Stimulated activated naive B cell treated with anti-CD40 and anti-IgM and Interleukin-4, amounts not matched to agents 10 μg/mL and 1 μg/mL and 100 μg/mL, for 72 hours (primary cell): ENCODE results near the gene EMILIN1.

Source experiments
- ATAC-seq, 2 donors: fragments of 150-1000 bp; cut with Tn5 transposase; replicated peaks; 2 replicates each; pipeline ENCODE4 v1.10.0; 2021; ENCODE audit warnings: moderate library complexity in 1 of 2
- DNase-seq: peaks from one replicate; pipeline ENCODE4 v3.0.0; 2021
- H3K27ac Mint-ChIP-seq: one replicate; pipeline ENCODE4 v1.8.0; 2022; ENCODE audit warnings: mild to moderate bottlenecking, mixed read lengths
- H3K27me3 Mint-ChIP-seq, 2 donors: one replicate each; pipeline ENCODE4 v1.8.0; 2022; ENCODE audit warnings: mixed read lengths in 2 of 2
- H3K36me3 Mint-ChIP-seq, 2 donors: one replicate each; pipeline ENCODE4 v1.8.0; 2022; ENCODE audit warnings: mixed read lengths in 2 of 2, mild to moderate bottlenecking in 1 of 2
- H3K4me1 Mint-ChIP-seq, 2 donors: one replicate each; pipeline ENCODE4 v1.8.0; 2022; ENCODE audit warnings: mixed read lengths in 2 of 2, mild to moderate bottlenecking in 1 of 2
- H3K4me3 Mint-ChIP-seq, 2 donors: one replicate each; pipeline ENCODE4 v1.8.0; 2022; ENCODE audit warnings: mild to moderate bottlenecking in 2 of 2, mixed read lengths in 2 of 2, moderate library complexity in 1 of 2
- H3K9me3 Mint-ChIP-seq, 2 donors: one replicate each; pipeline ENCODE4 v1.8.0; 2022; ENCODE audit warnings: mixed read lengths in 2 of 2, mild to moderate bottlenecking in 1 of 2

Gene EMILIN1

DNA sequence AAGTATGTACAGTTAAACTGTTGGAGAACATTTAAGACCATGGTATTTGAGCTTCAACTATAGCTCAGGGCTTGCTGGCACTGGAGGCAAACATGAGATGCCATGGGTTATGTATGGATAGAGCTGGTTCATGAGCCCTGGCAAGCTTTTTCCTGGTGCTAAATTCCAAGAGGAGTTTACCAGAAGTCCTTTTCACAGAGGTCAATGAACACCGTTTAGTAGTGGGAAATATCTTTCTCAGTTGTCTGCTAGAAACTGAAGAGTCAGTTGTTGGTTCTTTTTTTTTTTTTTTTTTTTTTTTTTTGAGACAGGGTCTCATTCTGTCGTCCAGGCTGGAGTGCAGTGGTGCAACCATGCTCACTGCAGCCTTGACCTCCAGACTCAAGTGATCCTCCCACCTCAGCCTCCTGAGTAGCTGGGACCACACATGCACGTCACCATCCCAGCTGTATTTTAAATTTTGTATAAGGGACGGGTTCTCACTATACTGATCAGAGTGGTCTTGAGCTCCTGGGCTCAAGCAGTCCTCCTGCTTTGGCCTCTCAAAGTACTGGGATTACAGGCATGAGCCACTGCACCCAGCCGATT, 9.5 kb downstream of the EMILIN1 start:
- no peak for ATAC-seq
- Mint-ChIP-seq H3K27me3 (no peaks in the 10 kb centered on the region), H3K9me3 (no peaks in the 10 kb centered on the region), H3K4me1 (peaks cover 9 to 26% of the 10 kb centered on the region in 2 donors), H3K4me3 (no peak overlapping the region), H3K27ac (no peak overlapping the region), H3K36me3 (no peaks in the 10 kb centered on the region)
- DNase-seq: no peak

DNA sequence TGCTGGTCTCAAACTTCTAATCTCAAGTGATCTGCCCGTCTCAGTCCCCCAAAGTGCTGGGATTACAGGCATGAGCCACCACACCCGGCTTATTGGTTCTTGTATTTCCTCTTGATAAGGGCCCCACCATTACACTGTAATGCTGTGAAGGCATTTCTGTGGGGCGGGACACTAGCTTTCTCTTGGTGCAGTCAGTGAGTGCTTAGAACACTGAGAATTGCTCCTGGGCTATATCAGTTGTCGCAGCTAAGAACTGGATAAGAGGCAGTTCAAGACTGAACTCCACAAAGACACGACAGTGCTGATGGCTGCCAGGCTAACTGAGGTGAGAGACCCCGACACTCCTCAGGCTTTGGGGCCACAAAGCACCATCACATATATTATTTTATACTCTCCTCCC, 10.2 kb downstream of the EMILIN1 start:
- Mint-ChIP-seq H3K4me1 (peaks cover 9 to 26% of the 10 kb centered on the region in 2 donors), H3K27me3 (no peaks in the 10 kb centered on the region), H3K9me3 (no peaks in the 10 kb centered on the region), H3K27ac (no peak overlapping the region), H3K4me3 (no peak overlapping the region), H3K36me3 (no peaks in the 10 kb centered on the region)
- DNase-seq (no peak), ATAC-seq (no peak)

DNA sequence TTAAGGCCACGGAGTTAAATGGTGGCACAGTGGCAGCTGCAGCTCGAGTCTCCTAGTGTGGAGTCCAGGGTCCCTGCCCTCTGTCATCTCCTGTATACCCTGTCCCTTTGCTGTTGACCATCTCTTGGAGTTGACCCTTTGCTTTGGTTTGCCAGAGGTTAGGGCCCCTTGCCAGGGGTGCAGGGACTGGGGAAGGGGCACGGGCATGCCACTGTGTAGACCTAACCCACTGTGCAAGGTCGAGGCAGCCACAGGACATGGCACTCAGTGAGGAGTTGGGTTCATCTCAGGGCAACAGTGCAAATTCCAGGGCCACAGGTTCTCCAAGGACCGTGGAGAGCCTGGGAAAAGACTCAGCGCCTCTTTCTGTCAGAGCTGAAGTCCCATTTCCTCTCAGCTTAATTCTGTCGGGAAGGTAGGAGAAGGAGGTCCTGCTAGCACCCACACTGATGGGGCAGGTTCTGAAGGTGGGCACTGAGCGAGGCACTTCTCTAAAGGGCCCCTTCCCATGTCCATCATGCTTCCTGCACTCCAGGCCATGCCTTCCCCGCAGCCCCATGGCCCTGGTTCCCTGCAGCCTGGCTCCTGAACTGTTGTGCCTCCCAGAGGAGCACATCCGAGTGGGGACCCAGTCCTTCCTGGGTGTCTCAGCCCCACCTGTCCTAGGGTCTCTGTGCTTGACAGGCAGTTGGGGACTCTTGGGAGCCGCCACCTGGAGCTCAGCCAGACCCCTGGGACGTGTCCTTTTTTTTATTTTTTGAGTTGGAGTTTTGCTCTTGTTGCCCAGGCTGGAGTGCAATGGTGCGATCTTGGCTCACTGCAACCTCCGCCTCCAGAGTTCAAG, 10.9 kb downstream of the EMILIN1 start:
- peaks cover 9 to 22% of the 10 kb centered on the region in 2 donors for H3K4me1 Mint-ChIP-seq
- ATAC-seq: no peak
- H3K9me3 Mint-ChIP-seq: no peaks in the 10 kb centered on the region
- no peaks in the 10 kb centered on the region for H3K36me3 Mint-ChIP-seq
- H3K27me3 Mint-ChIP-seq: no peaks in the 10 kb centered on the region
- H3K4me3 Mint-ChIP-seq: no peak overlapping the region
- H3K27ac Mint-ChIP-seq: no peak overlapping the region
- DNase-seq: no peak

DNA sequence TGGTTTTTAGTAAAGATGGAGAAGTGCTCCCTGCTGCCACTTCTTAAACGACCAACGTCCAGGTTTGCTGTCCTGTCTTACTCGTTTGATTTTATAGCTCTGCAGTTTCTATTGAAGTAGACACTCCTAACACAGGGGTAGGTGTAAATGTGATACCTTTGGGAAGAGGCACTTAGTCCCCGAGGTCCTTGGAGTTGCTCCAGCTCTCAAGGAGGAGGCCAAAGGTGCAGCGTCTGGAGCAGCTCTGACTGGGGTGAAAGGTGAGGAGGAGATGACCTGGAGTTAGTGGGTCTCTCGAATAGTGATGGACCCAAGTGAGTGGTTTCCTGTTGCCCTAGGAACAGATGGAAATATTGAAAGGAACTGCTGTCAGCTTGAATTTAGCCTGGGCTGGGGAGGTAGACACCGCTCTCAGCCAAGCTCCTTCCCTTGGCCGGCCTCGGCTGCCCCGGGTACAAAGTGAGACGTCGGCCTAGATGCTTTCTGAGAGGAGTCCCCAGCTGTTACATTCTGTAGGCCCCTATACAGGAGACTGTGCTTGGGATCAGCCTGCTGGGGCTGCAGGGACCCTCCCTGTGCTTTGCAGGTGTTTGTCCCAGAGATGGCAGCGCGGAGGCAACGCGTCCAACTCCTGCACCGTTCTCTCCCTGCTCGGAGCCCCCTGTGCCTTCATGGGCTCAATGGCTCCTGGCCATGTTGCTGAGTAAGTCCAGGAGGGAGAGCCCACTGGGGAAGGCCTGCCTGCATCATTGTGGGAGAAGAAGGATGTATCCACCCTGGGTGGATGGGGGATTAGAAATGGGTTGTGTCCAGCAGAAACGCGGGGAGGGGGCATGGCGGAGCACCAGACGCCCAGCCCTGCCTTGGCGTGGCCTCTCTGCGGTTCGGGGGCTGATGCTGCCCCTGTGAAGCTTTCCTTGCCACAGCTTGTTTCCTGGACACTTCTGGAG, 13.6 kb downstream of the EMILIN1 start:
- H3K27ac Mint-ChIP-seq: peak overlapping the region; percentile 67
- H3K4me1 Mint-ChIP-seq: peaks cover 15 to 22% of the 10 kb centered on the region in 2 donors
- DNase-seq: no peak
- H3K36me3 Mint-ChIP-seq: no peaks in the 10 kb centered on the region
- no peak for ATAC-seq
- no peaks in the 10 kb centered on the region for H3K27me3 Mint-ChIP-seq
- no peaks in the 10 kb centered on the region for H3K9me3 Mint-ChIP-seq
- no peak overlapping the region for H3K4me3 Mint-ChIP-seq

DNA sequence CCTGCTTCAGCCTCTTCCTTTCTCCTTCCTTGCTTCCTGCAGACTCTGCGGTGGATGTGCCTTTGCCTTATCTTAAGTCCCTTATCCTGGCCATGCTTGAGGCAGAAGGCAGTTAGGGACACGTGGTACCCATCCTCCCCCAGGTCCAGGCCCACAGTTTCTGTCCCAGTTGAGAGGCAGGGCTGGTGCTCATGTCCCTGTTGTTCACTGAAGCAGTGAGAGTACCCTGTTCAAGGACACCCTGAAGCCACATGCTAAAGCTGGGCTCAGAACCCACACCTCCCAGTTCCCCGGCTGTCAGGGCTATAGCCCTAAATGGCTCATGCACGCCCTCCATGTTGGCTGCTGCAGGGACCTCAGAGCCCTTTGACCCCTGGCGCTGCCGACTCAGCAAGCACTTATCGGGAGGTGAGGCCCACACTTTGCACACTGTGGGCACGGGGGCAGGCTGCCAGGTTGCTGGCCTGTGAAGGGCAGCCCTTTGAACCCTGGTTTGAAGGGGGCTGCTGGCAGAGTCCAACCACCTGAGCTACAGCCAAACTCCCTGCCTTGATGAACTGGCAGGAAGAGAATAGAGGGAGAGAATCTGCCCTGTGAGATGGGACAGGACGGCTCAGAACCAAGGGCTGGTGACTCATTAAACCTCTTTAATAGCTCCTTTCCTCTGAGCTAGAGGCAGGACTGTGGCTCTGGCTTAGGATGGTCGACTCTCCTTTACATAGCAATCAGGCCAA, 14.4 kb downstream of the EMILIN1 start:
- no peaks in the 10 kb centered on the region for H3K27me3 Mint-ChIP-seq
- DNase-seq: no peak
- H3K27ac Mint-ChIP-seq: peak overlapping the region; percentile 51
- H3K4me1 Mint-ChIP-seq: peaks cover 15 to 19% of the 10 kb centered on the region in 2 donors
- no peaks in the 10 kb centered on the region for H3K9me3 Mint-ChIP-seq
- ATAC-seq: no peak
- no peaks in the 10 kb centered on the region for H3K36me3 Mint-ChIP-seq
- H3K4me3 Mint-ChIP-seq: no peak overlapping the region

DNA sequence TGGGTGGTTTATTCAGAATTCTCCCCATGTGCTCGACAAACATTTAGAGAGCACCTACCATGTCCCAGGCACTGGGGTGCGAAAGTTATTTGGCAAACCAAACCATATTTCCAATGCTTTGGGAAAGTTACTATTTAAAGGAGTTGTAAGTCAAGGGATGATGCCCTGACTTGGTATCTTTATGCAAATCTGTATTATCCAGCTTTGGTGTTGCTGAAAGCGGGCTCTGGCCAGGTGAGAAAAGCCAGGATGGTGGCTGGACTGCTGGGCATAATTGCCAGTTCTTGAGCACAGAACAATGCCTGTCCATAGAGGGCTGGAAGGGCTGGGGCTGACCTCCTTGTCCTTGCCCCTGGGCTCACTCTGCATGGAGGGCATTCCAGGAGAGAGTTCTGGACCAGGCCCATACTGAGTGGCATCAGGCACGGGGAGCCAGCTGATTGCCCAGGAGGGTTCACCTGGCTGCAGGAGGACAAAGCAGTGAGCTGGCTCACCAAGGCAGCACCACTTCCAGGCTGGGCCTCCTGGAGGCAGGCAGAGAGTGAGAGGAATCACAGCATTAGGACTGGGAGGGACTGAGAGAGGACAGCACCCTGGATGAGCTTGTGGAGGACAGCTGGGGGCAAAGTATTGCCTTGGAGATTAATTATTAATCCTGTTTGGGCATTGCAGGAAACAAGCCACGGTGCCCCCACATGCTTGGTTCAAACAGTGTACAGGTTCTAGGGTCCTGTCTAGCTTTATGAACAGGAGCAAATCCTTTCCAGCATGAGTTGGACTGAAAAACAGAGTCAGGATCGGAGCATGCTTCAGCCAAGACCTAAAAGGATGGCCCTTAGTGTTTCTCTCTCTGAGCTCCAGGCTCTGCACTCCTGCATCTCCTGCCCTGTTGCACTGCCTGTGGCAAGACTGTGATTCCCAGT, 15.3 kb downstream of the EMILIN1 start:
- H3K4me1 Mint-ChIP-seq: peaks cover 15 to 19% of the 10 kb centered on the region in 2 donors
- DNase-seq (no peak), ATAC-seq (no peak)
- no peaks in the 10 kb centered on the region for H3K36me3 Mint-ChIP-seq
- H3K9me3 Mint-ChIP-seq: no peaks in the 10 kb centered on the region
- H3K27me3 Mint-ChIP-seq: no peaks in the 10 kb centered on the region
- no peak overlapping the region for H3K4me3 Mint-ChIP-seq
- no peak overlapping the region for H3K27ac Mint-ChIP-seq

DNA sequence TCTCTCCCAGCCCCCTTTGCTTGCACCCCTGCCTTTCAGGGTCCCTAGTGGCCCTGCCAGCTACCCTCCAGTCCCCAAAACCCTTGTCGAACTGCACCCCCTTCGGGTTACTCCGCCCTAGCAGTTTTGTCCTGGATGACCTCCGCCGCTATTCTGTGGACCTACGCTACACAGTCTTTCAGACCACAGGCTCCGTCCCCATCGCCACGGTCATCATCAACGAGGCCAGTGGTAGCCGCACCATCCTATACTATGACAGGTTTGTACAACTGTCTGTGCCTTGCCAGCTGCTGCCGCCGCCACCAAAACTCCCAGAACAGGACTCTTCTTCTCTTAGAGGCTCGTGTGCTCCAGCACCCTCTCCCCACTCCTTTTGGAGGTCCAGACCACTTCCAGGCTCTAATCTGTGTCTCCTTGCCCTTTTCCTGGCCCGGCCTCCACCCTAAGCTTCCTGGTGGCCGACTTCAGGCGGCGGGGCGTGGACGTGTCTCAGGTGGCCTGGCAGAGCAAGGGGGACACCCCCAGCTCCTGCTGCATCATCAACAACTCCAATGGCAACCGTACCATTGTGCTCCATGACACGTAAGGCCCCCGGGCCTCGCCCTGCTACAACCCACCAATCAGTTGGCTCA, 16.1 kb downstream of the EMILIN1 start:
- ATAC-seq (no peak), DNase-seq (no peak)
- H3K4me3 Mint-ChIP-seq: no peak overlapping the region
- H3K27ac Mint-ChIP-seq: no peak overlapping the region
- H3K27me3 Mint-ChIP-seq: no peaks in the 10 kb centered on the region
- no peaks in the 10 kb centered on the region for H3K9me3 Mint-ChIP-seq
- peaks cover 0 to 3% of the 10 kb centered on the region in 2 donors for H3K36me3 Mint-ChIP-seq
- H3K4me1 Mint-ChIP-seq: peaks cover 17 to 19% of the 10 kb centered on the region in 2 donors

DNA sequence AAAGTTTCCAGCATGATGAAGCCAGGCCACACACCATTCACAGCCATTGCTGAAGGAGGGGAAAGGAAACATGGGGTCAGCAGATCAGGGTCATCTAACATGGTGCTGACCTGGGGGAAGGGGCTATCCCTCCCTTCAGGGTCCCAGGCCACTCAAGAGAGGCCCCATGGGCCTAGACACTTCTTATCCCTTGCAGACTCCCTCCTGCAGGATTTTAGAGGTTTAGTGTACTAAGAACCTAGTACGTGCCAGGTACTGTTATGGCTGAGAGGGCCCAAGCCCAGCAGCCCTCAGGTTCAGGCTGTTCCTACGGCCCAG, 17.0 kb downstream of the EMILIN1 start:
- H3K4me3 Mint-ChIP-seq: peak overlapping the region; percentile 37 to 76
- H3K9me3 Mint-ChIP-seq: no peaks in the 10 kb centered on the region
- no peak for DNase-seq
- no peak overlapping the region for H3K27ac Mint-ChIP-seq
- peaks cover 0 to 3% of the 10 kb centered on the region in 2 donors for H3K36me3 Mint-ChIP-seq
- no peaks in the 10 kb centered on the region for H3K27me3 Mint-ChIP-seq
- no peak for ATAC-seq
- H3K4me1 Mint-ChIP-seq: peaks cover 17 to 19% of the 10 kb centered on the region in 2 donors

DNA sequence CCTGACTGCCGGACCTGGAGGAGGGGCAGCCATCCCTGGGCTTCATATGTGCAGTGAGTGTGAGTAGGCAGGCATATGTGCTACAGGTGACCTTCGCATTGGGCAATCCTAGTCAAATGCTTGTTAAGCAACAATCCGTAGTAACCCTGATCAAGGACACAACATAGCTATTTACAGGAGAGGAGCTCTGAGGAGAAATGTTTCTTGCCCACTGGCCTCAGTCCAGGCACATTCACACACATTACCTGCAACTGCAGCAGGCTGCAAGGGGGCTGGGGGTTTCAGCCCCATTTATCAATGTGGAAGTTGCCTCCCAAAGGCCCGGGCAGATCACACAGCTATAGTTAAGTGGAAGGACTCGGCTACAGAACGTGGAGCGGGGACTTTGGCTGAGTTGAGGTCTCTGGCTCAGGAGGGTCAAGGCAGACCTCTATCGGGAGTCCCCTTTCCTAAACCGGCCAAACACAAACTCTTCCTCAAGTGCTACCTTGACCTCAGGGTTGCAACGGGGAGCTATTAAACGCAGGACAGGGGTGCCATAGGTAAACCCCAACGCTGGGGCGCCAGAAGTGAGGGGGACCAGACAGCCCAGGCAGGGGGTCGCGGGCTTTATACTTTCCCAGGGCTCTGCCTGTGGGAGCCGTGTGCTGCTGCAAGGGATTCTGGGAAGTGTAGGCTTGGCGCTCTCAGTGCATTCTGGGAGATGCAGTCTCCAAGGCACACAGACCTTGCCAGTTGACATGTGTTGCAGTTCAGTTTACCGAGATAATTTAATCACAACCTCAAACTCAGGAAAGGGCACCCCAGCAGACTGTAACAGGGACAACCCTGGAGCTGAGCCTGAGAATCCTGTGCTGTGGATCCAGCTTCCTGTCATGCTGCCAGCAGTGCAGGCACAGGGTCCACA, 17.6 kb downstream of the EMILIN1 start:
- H3K4me3 Mint-ChIP-seq: peak overlapping the region; percentile 76 to 80
- ATAC-seq (peak; percentile 89 to 96), DNase-seq (peak; percentile 41)
- H3K4me1 Mint-ChIP-seq: peaks cover 17 to 19% of the 10 kb centered on the region in 2 donors
- no peaks in the 10 kb centered on the region for H3K27me3 Mint-ChIP-seq
- no peak overlapping the region for H3K27ac Mint-ChIP-seq
- H3K36me3 Mint-ChIP-seq: peaks cover 0 to 3% of the 10 kb centered on the region in 2 donors
- H3K9me3 Mint-ChIP-seq: no peaks in the 10 kb centered on the region

DNA sequence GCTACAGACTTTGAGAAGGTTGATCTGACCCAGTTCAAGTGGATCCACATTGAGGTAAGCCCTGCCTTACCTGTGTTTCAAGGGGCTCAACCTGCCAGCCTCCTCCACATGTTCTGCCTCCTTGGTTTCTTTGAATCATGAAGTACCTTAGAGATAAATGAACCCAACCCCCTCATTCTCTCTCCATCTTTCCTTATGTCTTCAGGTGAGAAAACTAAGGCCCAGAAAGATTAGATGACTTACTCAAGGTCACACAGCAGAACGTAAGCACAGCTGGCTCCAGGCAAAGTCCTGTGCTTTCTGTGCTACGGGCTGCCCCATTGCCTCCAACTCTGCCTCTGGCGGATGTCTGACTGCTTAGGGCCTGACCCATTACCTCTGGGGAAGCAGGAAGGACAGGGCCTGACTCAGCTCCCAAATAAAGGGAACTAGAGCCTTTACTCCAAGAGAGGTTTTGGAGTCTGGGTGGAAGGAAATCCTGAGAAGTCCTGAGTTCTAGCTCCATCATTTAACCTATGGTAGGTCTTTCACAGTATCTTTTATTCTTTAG, 18.4 kb downstream of the EMILIN1 start:
- H3K36me3 Mint-ChIP-seq: peaks cover 0 to 3% of the 10 kb centered on the region in 2 donors
- H3K9me3 Mint-ChIP-seq: no peaks in the 10 kb centered on the region
- ATAC-seq (no peak), DNase-seq (no peak)
- peak overlapping the region; percentile 68 for H3K27ac Mint-ChIP-seq
- H3K4me3 Mint-ChIP-seq: no peak overlapping the region
- no peaks in the 10 kb centered on the region for H3K27me3 Mint-ChIP-seq
- H3K4me1 Mint-ChIP-seq: peaks cover 17 to 19% of the 10 kb centered on the region in 2 donors

DNA sequence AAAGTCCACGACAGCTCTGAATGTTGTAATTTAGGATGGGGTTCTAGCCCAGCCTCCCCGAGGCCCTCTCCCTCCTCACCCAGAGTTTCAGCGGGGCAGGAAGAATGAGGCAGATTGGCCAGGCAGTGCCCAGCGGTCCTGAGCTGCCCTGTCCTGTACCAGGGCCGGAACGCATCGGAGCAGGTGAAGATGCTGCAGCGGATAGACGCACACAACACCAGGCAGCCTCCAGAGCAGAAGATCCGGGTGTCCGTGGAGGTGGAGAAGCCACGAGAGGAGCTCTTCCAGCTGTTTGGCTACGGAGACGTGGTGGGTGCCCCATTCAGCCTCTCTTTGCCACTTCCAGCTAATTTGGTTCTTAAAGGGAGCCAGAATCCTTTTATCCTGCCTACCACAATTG, 18.9 kb downstream of the EMILIN1 start:
- DNase-seq (no peak), ATAC-seq (no peak)
- Mint-ChIP-seq H3K27me3 (no peaks in the 10 kb centered on the region), H3K4me1 (peaks cover 17 to 19% of the 10 kb centered on the region in 2 donors), H3K27ac (no peak overlapping the region), H3K36me3 (peaks cover 0 to 3% of the 10 kb centered on the region in 2 donors), H3K4me3 (no peak overlapping the region), H3K9me3 (no peaks in the 10 kb centered on the region)
